Retinal pigment epithelial cell (primary cell): ENCODE data around the gene ZNF836.

Experiments used
- DNase-seq: peaks from one replicate; pipeline ENCODE4 v3.0.0-alpha.2; 2010; ENCODE audit warnings: low read depth
- H3K4me3 ChIP-seq: 2 replicates; pipeline ENCODE4 v1.5.1; 2011; ENCODE audit warnings: mild to moderate bottlenecking, low read length, control low read depth, moderate library complexity
- CTCF ChIP-seq: conservative IDR thresholded peaks from 2 replicates; pipeline ENCODE4 v1.5.1; 2011; ENCODE audit warnings: low read depth, low read length, control low read depth, inconsistent platforms

ZNF836 gene

GRCh38 chr19:52138983-52139251 is 32.5 kb downstream of the ZNF836 start:
- TF ChIP-seq CTCF = no peak

DNA sequence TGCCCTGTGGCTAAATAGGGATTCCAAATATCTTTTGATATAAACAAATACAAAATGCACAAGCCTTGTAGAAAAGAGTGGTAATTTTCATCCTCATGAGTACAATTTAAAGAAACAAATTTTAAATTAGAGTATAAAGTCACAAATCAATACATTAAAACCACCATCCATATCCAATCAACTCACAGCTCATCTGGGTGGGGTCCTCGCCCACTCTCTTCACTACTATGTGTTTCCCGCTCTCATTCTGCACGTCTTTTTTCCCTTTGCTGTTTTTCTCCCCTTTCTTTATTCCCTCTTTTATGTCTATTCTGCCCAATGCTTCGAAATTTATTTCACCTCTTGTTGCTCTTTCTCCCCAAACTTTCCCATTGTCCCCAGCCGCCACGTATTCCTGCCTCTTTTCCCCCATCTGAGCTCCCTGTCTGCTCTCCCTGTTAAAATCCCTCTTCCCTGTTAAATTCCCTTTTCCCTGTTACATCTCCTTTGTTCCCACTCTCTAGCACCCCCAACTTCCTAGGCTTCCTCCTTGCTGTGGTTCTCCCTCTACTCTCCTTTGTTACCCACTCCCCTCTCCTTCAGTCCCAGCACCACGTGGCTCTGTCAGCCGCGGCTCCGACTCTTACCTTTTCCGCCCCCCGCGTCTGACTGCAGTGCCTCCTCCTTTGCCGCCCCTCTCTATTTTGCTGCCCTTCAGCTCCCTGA is 33.0 kb downstream of the ZNF836 start:
- TF ChIP-seq CTCF = no peak
- no peak for DNase-seq

More at GRCh38 chr19:52138983-52139251, 32.5 kb downstream of the ZNF836 start:
- DNase-seq = no peak
- H3K4me3 ChIP-seq = peak overlapping the region; percentile 99

GRCh38 chr19:52120286-52120685 is 51.1 kb downstream of the ZNF836 start:
- DNase-seq = no peak
- TF ChIP-seq CTCF = no peak
- no peak overlapping the region for H3K4me3 ChIP-seq

More for the DNA sequence above, 33.0 kb downstream of the ZNF836 start:
- peak overlapping the region; percentile 99 for H3K4me3 ChIP-seq

GRCh38 chr19:52115526-52116053 is 55.8 kb downstream of the ZNF836 start:
- no peak for TF ChIP-seq CTCF
- no peak overlapping the region for H3K4me3 ChIP-seq
- no peak for DNase-seq

DNA sequence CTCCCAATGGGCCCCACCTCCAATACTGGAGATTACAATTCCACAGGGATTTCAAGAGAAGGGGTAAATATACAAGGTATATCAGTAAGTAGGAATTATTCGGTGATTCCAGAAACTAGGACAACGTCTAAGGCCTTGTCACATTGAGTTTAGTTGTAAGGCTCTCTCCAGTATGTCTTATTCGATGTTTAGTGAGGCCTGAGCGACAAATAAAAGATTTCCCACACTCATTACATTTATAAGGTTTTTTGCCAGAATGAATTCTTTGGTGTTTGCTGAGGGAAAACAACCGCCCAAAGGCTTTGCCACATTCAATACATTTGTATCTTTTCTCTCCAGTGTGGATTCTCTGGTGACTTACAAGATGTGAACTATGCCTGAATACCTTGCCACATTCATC is 56.7 kb downstream of the ZNF836 start:
- no peak overlapping the region for H3K4me3 ChIP-seq

GRCh38 chr19:52112624-52113023 is 58.8 kb downstream of the ZNF836 start:
- no peak for TF ChIP-seq CTCF
- no peak overlapping the region for H3K4me3 ChIP-seq

More for the DNA sequence above, 56.7 kb downstream of the ZNF836 start:
- no peak for TF ChIP-seq CTCF
- no peak for DNase-seq

GRCh38 chr19:52110780-52111179 is 60.6 kb downstream of the ZNF836 start:
- no peak overlapping the region for H3K4me3 ChIP-seq
- no peak for TF ChIP-seq CTCF
- DNase-seq = no peak

More at GRCh38 chr19:52112624-52113023, 58.8 kb downstream of the ZNF836 start:
- no peak for DNase-seq
